Measurements from ENCODE around the gene PCDHB12.
A peak's percentile ranks its signal among the peaks of the same experiment; 100 is the strongest.
"Not testable (repeated sequence)": the region's sequence is repeated elsewhere in the genome, so short reads cannot be mapped to it uniquely, and the experiment has no call there.

PCDHB12 gene

DNA sequence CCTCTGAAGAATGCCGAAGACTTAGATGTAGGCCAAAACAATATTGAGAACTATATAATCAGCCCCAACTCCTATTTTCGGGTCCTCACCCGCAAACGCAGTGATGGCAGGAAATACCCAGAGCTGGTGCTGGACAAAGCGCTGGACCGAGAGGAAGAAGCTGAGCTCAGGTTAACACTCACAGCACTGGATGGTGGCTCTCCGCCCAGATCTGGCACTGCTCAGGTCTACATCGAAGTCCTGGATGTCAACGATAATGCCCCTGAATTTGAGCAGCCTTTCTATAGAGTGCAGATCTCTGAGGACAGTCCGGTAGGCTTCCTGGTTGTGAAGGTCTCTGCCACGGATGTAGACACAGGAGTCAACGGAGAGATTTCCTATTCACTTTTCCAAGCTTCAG lies 6.1 kb downstream of the PCDHB12 start:
- peaks cover 54 to 82% (median 59%) of the 10 kb centered on the region in 11 experiments for H3K9me3 ChIP-seq (replicated peaks in 1 of 11)
- H3K4me2 ChIP-seq, H3K27me3 ChIP-seq, H3K36me3 ChIP-seq, H3K9ac ChIP-seq, H3K4me1 ChIP-seq, H4K20me1 ChIP-seq, H3K4me3 ChIP-seq, H3K27ac ChIP-seq: not testable (repeated sequence)

GRCh38 chr5:141215504-141215903 lies 7.0 kb downstream of the PCDHB12 start:
- not testable (repeated sequence) for H3K4me1 ChIP-seq, H3K9ac ChIP-seq, H3K27ac ChIP-seq, H3K27me3 ChIP-seq, H4K20me1 ChIP-seq, H3K4me2 ChIP-seq, H3K36me3 ChIP-seq, H3K4me3 ChIP-seq
- peaks cover 45 to 78% (median 52%) of the 10 kb centered on the region in 11 experiments for H3K9me3 ChIP-seq (replicated peaks in 1 of 11)

DNA sequence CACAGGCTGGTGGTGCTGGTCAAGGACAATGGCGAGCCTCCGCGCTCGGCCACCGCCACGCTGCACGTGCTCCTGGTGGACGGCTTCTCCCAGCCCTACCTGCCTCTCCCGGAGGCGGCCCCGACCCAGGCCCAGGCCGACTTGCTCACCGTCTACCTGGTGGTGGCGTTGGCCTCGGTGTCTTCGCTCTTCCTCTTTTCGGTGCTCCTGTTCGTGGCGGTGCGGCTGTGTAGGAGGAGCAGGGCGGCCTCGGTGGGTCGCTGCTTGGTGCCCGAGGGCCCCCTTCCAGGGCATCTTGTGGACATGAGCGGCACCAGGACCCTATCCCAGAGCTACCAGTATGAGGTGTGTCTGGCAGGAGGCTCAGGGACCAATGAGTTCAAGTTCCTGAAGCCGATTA lies 7.5 kb downstream of the PCDHB12 start:
- not testable (repeated sequence) for H3K9ac ChIP-seq, H3K4me3 ChIP-seq, H3K27me3 ChIP-seq, H3K27ac ChIP-seq, H3K4me1 ChIP-seq, H4K20me1 ChIP-seq, H3K36me3 ChIP-seq, H3K4me2 ChIP-seq
- peaks cover 40 to 73% (median 49%) of the 10 kb centered on the region in 11 experiments for H3K9me3 ChIP-seq (replicated peaks in 1 of 11)

DNA sequence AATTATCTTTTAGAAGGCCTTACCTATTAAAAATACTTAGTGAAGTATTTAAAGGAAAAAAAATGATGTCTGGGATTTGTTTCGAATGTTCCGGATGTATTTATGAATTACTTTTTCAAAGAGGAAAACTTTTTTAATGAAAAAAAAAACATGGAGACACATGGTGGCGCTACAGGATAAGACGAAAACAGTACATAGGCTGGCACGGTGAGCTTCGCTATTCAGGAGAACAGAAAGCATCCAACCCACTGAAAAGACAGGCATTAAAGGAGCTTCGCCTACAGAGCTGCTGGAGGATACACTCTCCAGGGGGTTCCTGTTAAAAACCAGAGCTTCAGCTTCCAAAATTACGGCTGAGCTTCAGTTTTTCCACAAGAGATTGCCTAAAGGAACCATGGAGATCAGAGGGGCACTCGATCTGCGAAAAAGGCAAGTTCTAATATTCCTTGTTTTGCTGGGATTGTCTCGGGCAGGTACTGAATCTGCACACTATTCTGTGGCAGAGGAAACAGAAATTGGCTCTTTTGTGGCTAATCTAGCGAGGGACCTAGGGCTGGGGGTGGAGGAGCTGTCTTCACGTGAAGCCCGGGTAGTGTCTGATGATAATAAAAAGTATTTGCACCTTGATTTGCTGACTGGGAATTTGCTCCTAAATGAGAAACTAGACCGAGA lies 14.7 kb downstream of the PCDHB12 start, which contains the start of gene PCDHB14:
Gene PCDHB14 (plus strand): TSS at position 232 of the 672 bp plus-strand sequence. CDS start 163 bp downstream, at position 395.
- peaks cover 0 to 10% (median 0%) of the 10 kb centered on the region in 10 experiments; a peak in 7 of 20 replicates for H3K4me1 ChIP-seq
- no peaks in the 10 kb centered on the region for H4K20me1 ChIP-seq
- peak within 1 kb of the TSS; percentile 69 to 86 (median 77) for H3K4me2 ChIP-seq
- no peaks in the 10 kb centered on the region for H3K27me3 ChIP-seq
- H3K36me3 ChIP-seq = peaks cover 0 to 10% (median 0%) of the 10 kb centered on the region in 11 experiments; a peak in 1 of 22 replicates
- H3K4me3 ChIP-seq = peak within 1 kb of the TSS; percentile 43 to 61 (median 54)
- TF ChIP-seq Cebpa-rat (IDR thresholded peaks at IDR 0.05) = no peak
- H3K9me3 ChIP-seq (replicated peaks in 1 of 11) = peaks cover 40 to 61% (median 48%) of the 10 kb centered on the region in 11 experiments
- peak within 1 kb of the TSS; percentile 49 to 75 (median 64); a peak in 21 of 22 replicates for H3K9ac ChIP-seq
- peak within 1 kb of the TSS in 4 of 11 experiments; percentile 12 to 18 (median 16); a peak in 3 of 22 replicates for H3K27ac ChIP-seq

- not testable (repeated sequence) for H3K4me1 ChIP-seq, H3K27me3 ChIP-seq, H3K9ac ChIP-seq, H4K20me1 ChIP-seq, H3K27ac ChIP-seq, H3K36me3 ChIP-seq, H3K4me3 ChIP-seq, H3K4me2 ChIP-seq
- peaks cover 28 to 55% (median 39%) of the 10 kb centered on the region in 11 experiments for H3K9me3 ChIP-seq (replicated peaks in 1 of 11)
Measured at GRCh38 chr5:141224844-141225243, 16.3 kb downstream of the PCDHB12 start.

GRCh38 chr5:141225421-141225820 lies 16.9 kb downstream of the PCDHB12 start:
- not testable (repeated sequence) for H3K9ac ChIP-seq, H3K4me1 ChIP-seq, H3K27ac ChIP-seq, H4K20me1 ChIP-seq, H3K4me2 ChIP-seq, H3K36me3 ChIP-seq, H3K27me3 ChIP-seq, H3K4me3 ChIP-seq
- H3K9me3 ChIP-seq (replicated peaks in 1 of 11) = peaks cover 32 to 55% (median 44%) of the 10 kb centered on the region in 11 experiments

DNA sequence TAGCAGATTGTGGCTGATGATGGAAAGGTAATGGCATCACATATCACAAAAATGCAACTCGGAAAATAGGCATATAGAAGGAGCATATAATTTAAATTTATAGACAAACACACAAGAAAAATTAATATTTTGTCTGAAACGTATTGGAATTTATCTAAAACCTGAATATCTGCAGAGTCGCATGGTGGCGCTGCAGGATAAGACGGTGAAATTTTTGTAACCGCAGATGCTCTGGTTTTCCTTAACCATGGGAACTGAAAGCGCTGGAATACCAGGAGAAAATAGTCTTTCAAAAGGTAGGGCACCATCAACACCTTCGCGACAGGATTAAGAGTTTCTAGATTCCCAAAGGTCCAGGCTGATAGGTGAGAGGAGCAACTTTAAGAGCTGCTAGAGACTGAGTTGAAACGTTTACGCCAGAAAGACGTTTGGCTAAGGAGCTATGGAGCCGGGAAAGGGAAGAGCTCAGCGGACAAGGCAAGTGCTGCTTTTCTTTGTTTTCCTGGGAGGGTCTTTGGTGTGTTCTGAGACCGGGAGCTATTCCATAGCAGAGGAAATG lies 25.7 kb downstream of the PCDHB12 start:
- H3K4me1 ChIP-seq = no peaks in the 10 kb centered on the region
- no peaks in the 10 kb centered on the region for H3K27me3 ChIP-seq
- no peaks in the 10 kb centered on the region; a peak in 4 of 22 replicates for H3K36me3 ChIP-seq
- H3K4me2 ChIP-seq = no peak overlapping the region
- peaks cover 80 to 97% (median 89%) of the 10 kb centered on the region in 11 experiments for H3K9me3 ChIP-seq (replicated peaks in 1 of 11)
- H3K4me3 ChIP-seq = no peak overlapping the region
- no peak overlapping the region for H3K9ac ChIP-seq
- no peaks in the 10 kb centered on the region for H4K20me1 ChIP-seq
- H3K27ac ChIP-seq = no peak overlapping the region
- TF ChIP-seq Cebpa-rat (IDR thresholded peaks at IDR 0.05) = no peak

- not testable (repeated sequence) for H4K20me1 ChIP-seq, H3K4me2 ChIP-seq, H3K27me3 ChIP-seq
Measured at GRCh38 chr5:141235922-141236321, 27.4 kb downstream of the PCDHB12 start.

GRCh38 chr5:141236516-141237313 lies 28.2 kb downstream of the PCDHB12 start:
- TF ChIP-seq Cebpa-rat (IDR thresholded peaks at IDR 0.05) = no peak
- H3K4me2 ChIP-seq = no peak overlapping the region
- no peaks in the 10 kb centered on the region for H4K20me1 ChIP-seq
- no peaks in the 10 kb centered on the region; a peak in 4 of 22 replicates for H3K36me3 ChIP-seq
- H3K9me3 ChIP-seq (replicated peaks in 1 of 11) = peaks cover 92 to 100% (median 99%) of the 10 kb centered on the region in 11 experiments
- H3K9ac ChIP-seq = no peak overlapping the region
- no peaks in the 10 kb centered on the region for H3K27me3 ChIP-seq
- no peaks in the 10 kb centered on the region for H3K4me1 ChIP-seq
- H3K27ac ChIP-seq = no peak overlapping the region
- H3K4me3 ChIP-seq = no peak overlapping the region; a peak in 1 of 20 replicates

More at GRCh38 chr5:141235922-141236321, 27.4 kb downstream of the PCDHB12 start:
- not testable (repeated sequence) for H3K36me3 ChIP-seq, H3K4me3 ChIP-seq, H3K27ac ChIP-seq, H3K9ac ChIP-seq, H3K4me1 ChIP-seq
- H3K9me3 ChIP-seq (replicated peaks in 1 of 11) = peaks cover 88 to 100% (median 97%) of the 10 kb centered on the region in 11 experiments
